Measurements from ENCODE around the gene AVPR2.

The AVPR2 gene

GRCh38 chrX:153900831-153901752 lies 3.4 kb upstream of the AVPR2 start:
- TF ChIP-seq POLR2AphosphoS5 (IDR thresholded peaks at IDR 0.05; ENCODE audit: low read depth, low read length) (no peak), REST (IDR thresholded peaks at IDR 0.05; ENCODE audit: insufficient read depth in 1 of 2, low read depth in 2 of 2, low read length in 2 of 2) (peak in 1 of 2 experiments; percentile 71; a peak in 1 of 4 replicates)

- TF ChIP-seq REST (IDR thresholded peaks at IDR 0.05; ENCODE audit: insufficient read depth in 1 of 2, low read depth in 2 of 2, low read length in 2 of 2) (no peak), TAF1 (IDR thresholded peaks at IDR 0.05; ENCODE audit: borderline replicate concordance, insufficient read depth, low read length) (no peak), SIN3A (IDR thresholded peaks at IDR 0.05; ENCODE audit: borderline replicate concordance, insufficient read depth, low read length) (no peak), FOXP2 (optimal IDR thresholded peaks at IDR 0.05; ENCODE audit: borderline replicate concordance, extremely low read depth, extremely low read length, insufficient read depth) (no peak), POLR2AphosphoS5 (IDR thresholded peaks at IDR 0.05; ENCODE audit: low read depth, low read length) (no peak)
Measured at GRCh38 chrX:153901753-153902140, 2.7 kb upstream of the AVPR2 start.

GRCh38 chrX:153902385-153902784 lies 2.1 kb upstream of the AVPR2 start:
- TF ChIP-seq FOXP2 (optimal IDR thresholded peaks at IDR 0.05; ENCODE audit: borderline replicate concordance, extremely low read depth, extremely low read length, insufficient read depth) (no peak), SIN3A (IDR thresholded peaks at IDR 0.05; ENCODE audit: borderline replicate concordance, insufficient read depth, low read length) (no peak), TAF1 (IDR thresholded peaks at IDR 0.05; ENCODE audit: borderline replicate concordance, insufficient read depth, low read length) (no peak), POLR2AphosphoS5 (IDR thresholded peaks at IDR 0.05; ENCODE audit: low read depth, low read length) (no peak), REST (IDR thresholded peaks at IDR 0.05; ENCODE audit: insufficient read depth in 1 of 2, low read depth in 2 of 2, low read length in 2 of 2) (no peak)

GRCh38 chrX:153903238-153903980 lies 1.1 kb upstream of the AVPR2 start:
- no peak for TF ChIP-seq POLR2AphosphoS5 (IDR thresholded peaks at IDR 0.05; ENCODE audit: low read depth, low read length)
- TF ChIP-seq TAF1 (IDR thresholded peaks at IDR 0.05; ENCODE audit: borderline replicate concordance, insufficient read depth, low read length) = no peak
- no peak for TF ChIP-seq FOXP2 (optimal IDR thresholded peaks at IDR 0.05; ENCODE audit: borderline replicate concordance, extremely low read depth, extremely low read length, insufficient read depth)
- no peak for TF ChIP-seq SIN3A (IDR thresholded peaks at IDR 0.05; ENCODE audit: borderline replicate concordance, insufficient read depth, low read length)
- TF ChIP-seq REST (IDR thresholded peaks at IDR 0.05; ENCODE audit: insufficient read depth in 1 of 2, low read depth in 2 of 2, low read length in 2 of 2) = no peak
